Neuronal stem cell (in vitro differentiated cells): ENCODE data around the gene KPNA6.

ENCODE experiments used
- DNase-seq: peaks from one replicate; pipeline ENCODE4 v3.0.0-alpha.2; 2013; ENCODE audit warnings: low spot score
- H2AFZ ChIP-seq: one replicate; pipeline ENCODE4 v1.6.1; 2013; ENCODE audit warnings: mild to moderate bottlenecking, low read length, inconsistent platforms
- H2AK5ac ChIP-seq: 2 replicates; pipeline ENCODE4 v1.6.1; 2013; ENCODE audit warnings: low read depth, mild to moderate bottlenecking, inconsistent platforms, low read length, moderate library complexity, mixed read lengths
- H2BK120ac ChIP-seq: 2 replicates; pipeline ENCODE4 v1.6.1; 2013; ENCODE audit warnings: low read depth, mild to moderate bottlenecking, inconsistent platforms, low read length, moderate library complexity, mixed read lengths
- H2BK12ac ChIP-seq: one replicate; pipeline ENCODE4 v1.6.1; 2013; ENCODE audit warnings: low read length, inconsistent platforms
- H2BK15ac ChIP-seq: 2 replicates; pipeline ENCODE4 v1.6.1; 2013; ENCODE audit warnings: mild to moderate bottlenecking, low read length, inconsistent platforms, mixed read lengths
- H2BK5ac ChIP-seq: one replicate; pipeline ENCODE4 v1.6.1; 2013; ENCODE audit warnings: inconsistent platforms, mild to moderate bottlenecking, low read length, moderate library complexity
- H3K14ac ChIP-seq: one replicate; pipeline ENCODE4 v1.6.1; 2013; ENCODE audit warnings: low read length, inconsistent platforms
- H3K18ac ChIP-seq: 2 replicates; pipeline ENCODE4 v1.6.1; 2013; ENCODE audit warnings: low read length, inconsistent platforms
- H3K23ac ChIP-seq: 2 replicates; pipeline ENCODE4 v1.6.1; 2013; ENCODE audit warnings: low read depth, mild to moderate bottlenecking, mixed read lengths, low read length, inconsistent platforms; ENCODE audit not compliant: poor library complexity
- H3K27ac ChIP-seq: replicated peaks from 3 replicates; pipeline ENCODE4 v1.5.1; 2013; ENCODE audit warnings: low read length, inconsistent platforms
- H3K27me3 ChIP-seq, 3 experiments: 2 replicates each; pipeline ENCODE4 v1.6.1; 2013; ENCODE audit warnings: low read length in 3 of 3, mild to moderate bottlenecking in 2 of 3, inconsistent platforms in 1 of 3, low read depth in 1 of 3, mixed read lengths in 1 of 3, moderate library complexity in 1 of 3; ENCODE audit not compliant: control insufficient read depth in 3 of 3, insufficient read depth in 3 of 3
- H3K36me3 ChIP-seq, 2 donors: replicated peaks in 1 of 2; 2 replicates each; pipeline ENCODE4 v1.6.1; 2013; ENCODE audit warnings: low read length in 2 of 2; ENCODE audit not compliant: control insufficient read depth in 2 of 2, insufficient read depth in 2 of 2
- H3K4ac ChIP-seq: 2 replicates; pipeline ENCODE4 v1.6.1; 2013; ENCODE audit warnings: inconsistent platforms, mild to moderate bottlenecking, low read length, moderate library complexity
- H3K4me1 ChIP-seq, 2 donors: 1 replicate in 1 of 2; 2 replicates in 1 of 2; pipeline ENCODE4 v1.6.1; 2013; ENCODE audit warnings: low read length in 2 of 2, low read depth in 1 of 2; ENCODE audit not compliant: control insufficient read depth in 2 of 2, insufficient read depth in 1 of 2
- H3K4me2 ChIP-seq: one replicate; pipeline ENCODE4 v1.6.1; 2013; ENCODE audit warnings: mild to moderate bottlenecking, low read length, inconsistent platforms; ENCODE audit not compliant: insufficient read depth, poor library complexity, severe bottlenecking
- H3K4me3 ChIP-seq, 2 donors: 2 replicates each; pipeline ENCODE4 v1.5.1; 2013; ENCODE audit warnings: low read length in 2 of 2, mild to moderate bottlenecking in 2 of 2, inconsistent platforms in 1 of 2, moderate library complexity in 1 of 2
- H3K79me1 ChIP-seq: one replicate; pipeline ENCODE4 v1.6.1; 2013; ENCODE audit warnings: low read depth, mild to moderate bottlenecking, inconsistent platforms, low read length, moderate library complexity
- H3K9ac ChIP-seq: one replicate; pipeline ENCODE4 v1.6.1; 2013; ENCODE audit warnings: mild to moderate bottlenecking, low read depth, low read length, inconsistent platforms; ENCODE audit not compliant: poor library complexity
- H3K9me3 ChIP-seq, 2 donors: replicated peaks in 1 of 2; 2 replicates each; pipeline versions ENCODE3 to v1.6.1; 2013; ENCODE audit warnings: low read length in 2 of 2, mild to moderate bottlenecking in 2 of 2, inconsistent platforms in 1 of 2, low read depth in 1 of 2, mixed read lengths in 1 of 2, moderate library complexity in 1 of 2; ENCODE audit not compliant: control insufficient read depth in 2 of 2, insufficient read depth in 1 of 2
- H4K8ac ChIP-seq: one replicate; pipeline ENCODE4 v1.6.1; 2013; ENCODE audit warnings: low read depth, mild to moderate bottlenecking, inconsistent platforms, low read length, moderate library complexity
- H4K91ac ChIP-seq: one replicate; pipeline ENCODE4 v1.6.1; 2013; ENCODE audit warnings: low read length, low read depth, mild to moderate bottlenecking, inconsistent platforms; ENCODE audit not compliant: poor library complexity
- WGBS, 2 donors: extraction: QIAGEN DNeasy Blood & Tissue Kit; methylation state at CpG; one replicate each; pipeline ENCODE4 v1.1.7; 2013; ENCODE audit warnings: missing lambda C conversion rate in 2 of 2, mixed read lengths in 1 of 2; ENCODE audit not compliant: insufficient read length in 2 of 2, insufficient replicate concordance in 1 of 2; ENCODE audit errors: extremely low coverage in 2 of 2; 5-methylcytosine and 5-hydroxymethylcytosine counted together

KPNA6 gene

DNA sequence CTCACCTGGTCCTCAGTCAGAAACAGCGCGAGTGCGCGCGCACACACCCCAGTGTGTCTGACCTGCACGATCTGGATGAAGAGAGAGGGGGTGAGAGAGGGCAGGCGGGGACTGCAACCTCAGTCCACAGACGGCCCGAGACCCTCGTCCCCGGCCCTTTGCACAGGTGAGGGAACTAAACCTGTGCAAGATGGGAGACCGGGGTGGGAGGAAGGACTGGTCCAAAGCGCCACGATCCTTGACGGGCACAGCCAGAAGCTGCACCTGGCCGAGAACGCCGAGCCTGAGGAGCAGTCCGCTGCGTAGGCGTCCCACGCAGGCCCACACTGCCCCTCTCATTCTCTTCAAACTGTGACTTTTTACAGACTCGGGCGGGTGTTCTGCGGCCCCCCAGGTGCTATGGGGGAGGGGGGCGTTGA, 97.1 kb downstream of the KPNA6 start:
- Histone ChIP-seq H3K4me1 (peaks cover 10 to 17% of the 10 kb centered on the region in 2 donors), H4K8ac (peak overlapping the region; percentile 53), H3K14ac (peak overlapping the region; percentile 57), H2BK120ac (no peak overlapping the region), H3K9ac (peak overlapping the region; percentile 91), H2BK12ac (no peak overlapping the region), H3K4ac (peak overlapping the region; percentile 47), H3K27me3 (peaks cover 0 to 2% (median 0%) of the 10 kb centered on the region in 3 experiments), H3K23ac (peak overlapping the region; percentile 90), H2BK15ac (peak overlapping the region; percentile 10), H2AK5ac (peak overlapping the region; percentile 96), H3K79me1 (peaks cover 9% of the 10 kb centered on the region), H3K4me2 (peak overlapping the region; percentile 86), H3K27ac (no peak overlapping the region), H2BK5ac (no peak overlapping the region), H2AFZ (peak overlapping the region; percentile 85), H3K18ac (peak overlapping the region; percentile 94), H3K36me3 (peaks cover 6 to 29% of the 10 kb centered on the region in 2 donors), H3K4me3 (peak overlapping the region; percentile 72 to 83), H3K9me3 (no peaks in the 10 kb centered on the region), H4K91ac (no peak overlapping the region)
- no peak for DNase-seq
- no CpG with 5 or more reads among the region's 26 CpGs for WGBS, 2 donors

DNA sequence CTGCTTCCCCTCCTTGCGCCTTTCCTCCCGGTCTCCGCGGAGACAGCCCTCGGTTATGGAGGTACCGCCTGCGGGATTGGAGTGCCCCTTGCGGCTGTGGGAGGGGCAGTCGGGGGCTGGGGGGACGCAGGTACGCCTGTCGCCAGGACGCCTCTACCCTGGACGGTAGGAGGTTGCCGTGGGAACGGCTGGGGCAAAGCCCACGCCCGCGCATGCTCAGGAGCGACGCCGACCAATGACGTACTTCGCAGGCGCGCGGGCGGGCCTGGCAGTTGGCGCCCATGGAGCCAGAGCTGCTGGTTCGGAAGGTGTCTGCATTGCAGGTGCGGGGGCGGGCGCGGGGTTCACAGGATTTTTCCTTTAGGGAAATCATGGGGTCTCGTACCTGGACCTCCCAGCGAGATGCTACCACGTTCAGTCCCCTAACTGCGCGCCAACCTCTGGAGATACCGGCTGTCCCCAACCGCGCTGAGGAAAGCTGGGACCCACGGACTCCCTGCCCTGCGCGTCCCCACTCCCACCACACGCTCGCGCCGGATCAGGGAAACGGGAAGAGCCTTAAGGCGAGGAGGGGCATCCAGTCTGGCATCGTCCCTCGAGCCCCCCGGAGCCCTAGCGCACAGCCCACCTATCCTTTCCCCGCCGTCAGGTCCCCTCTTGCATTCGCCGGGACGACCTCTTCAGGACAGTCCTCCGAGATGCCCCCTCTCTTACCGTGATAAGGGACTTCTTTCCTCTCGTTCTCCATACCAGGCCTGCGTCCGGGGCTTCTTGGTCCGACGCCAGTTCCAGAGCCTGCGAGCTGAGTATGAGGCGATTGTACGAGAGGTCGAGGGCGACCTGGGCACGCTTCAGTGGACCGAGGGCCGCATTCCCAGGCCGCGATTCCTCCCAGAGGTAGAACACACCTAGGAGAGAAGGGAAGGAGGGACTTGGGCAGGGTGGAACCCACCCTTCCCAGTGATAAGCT, 97.8 kb downstream of the KPNA6 start, which contains the start of gene IQCC:
IQCC (plus strand) TSS at position 271 of the 970 bp plus-strand sequence; CDS start at position 282, 11 bp downstream.
- H2BK15ac ChIP-seq, result peak within 1 kb of the TSS; percentile 10
- H3K27ac ChIP-seq, result no peak within 1 kb of the TSS
- H3K23ac ChIP-seq, result peak within 1 kb of the TSS; percentile 90
- H2AK5ac ChIP-seq, result peak within 1 kb of the TSS; percentile 99
- H3K4me2 ChIP-seq, result peak within 1 kb of the TSS; percentile 96
- peak; percentile 84 for DNase-seq
- H2BK5ac ChIP-seq, result no peak within 1 kb of the TSS
- H2AFZ ChIP-seq, result peak within 1 kb of the TSS; percentile 85
- peak within 1 kb of the TSS; percentile 95 for H2BK12ac ChIP-seq
- peak within 1 kb of the TSS; percentile 94 for H3K18ac ChIP-seq
- H3K9ac ChIP-seq, result peak within 1 kb of the TSS; percentile 99
- no peaks in the 10 kb centered on the region for H3K9me3 ChIP-seq
- peak within 1 kb of the TSS; percentile 72 to 83 for H3K4me3 ChIP-seq
- H4K8ac ChIP-seq, result peak within 1 kb of the TSS; percentile 95
- peaks cover 6 to 29% of the 10 kb centered on the region in 2 donors for H3K36me3 ChIP-seq
- peaks cover 0 to 2% (median 0%) of the 10 kb centered on the region in 3 experiments for H3K27me3 ChIP-seq
- H3K14ac ChIP-seq, result peak within 1 kb of the TSS; percentile 63
- H3K4me1 ChIP-seq, result peaks cover 8 to 15% of the 10 kb centered on the region in 2 donors
- H4K91ac ChIP-seq, result no peak within 1 kb of the TSS
- no peak within 1 kb of the TSS for H2BK120ac ChIP-seq
- peak within 1 kb of the TSS; percentile 93 for H3K4ac ChIP-seq
- WGBS, 2 donors, result no CpG with 5 or more reads among the region's 77 CpGs
- H3K79me1 ChIP-seq, result peaks cover 9% of the 10 kb centered on the region

DNA sequence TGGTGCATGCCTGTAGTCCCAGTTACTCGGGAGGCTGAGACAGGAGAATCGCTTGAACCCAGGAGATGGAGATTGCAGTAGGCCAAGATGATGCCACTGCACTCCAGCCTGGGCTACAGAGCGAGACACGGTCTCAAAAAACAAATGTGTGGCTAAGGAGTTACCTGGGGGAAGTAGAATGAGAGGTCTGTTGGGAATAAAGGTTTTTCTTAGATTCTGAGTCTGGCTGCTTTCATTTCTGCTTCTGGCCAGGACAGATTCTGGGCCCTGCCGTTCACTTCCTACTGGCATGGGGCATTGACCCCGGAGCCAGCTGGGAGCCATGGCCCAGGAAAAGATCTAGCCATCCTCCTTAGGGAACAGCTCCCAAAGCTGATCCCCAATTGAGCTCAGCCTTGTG, 100.6 kb downstream of the KPNA6 start:
- no peak overlapping the region for H4K8ac ChIP-seq
- WGBS, 2 donors, result no CpG with 5 or more reads among the region's 6 CpGs

DNA sequence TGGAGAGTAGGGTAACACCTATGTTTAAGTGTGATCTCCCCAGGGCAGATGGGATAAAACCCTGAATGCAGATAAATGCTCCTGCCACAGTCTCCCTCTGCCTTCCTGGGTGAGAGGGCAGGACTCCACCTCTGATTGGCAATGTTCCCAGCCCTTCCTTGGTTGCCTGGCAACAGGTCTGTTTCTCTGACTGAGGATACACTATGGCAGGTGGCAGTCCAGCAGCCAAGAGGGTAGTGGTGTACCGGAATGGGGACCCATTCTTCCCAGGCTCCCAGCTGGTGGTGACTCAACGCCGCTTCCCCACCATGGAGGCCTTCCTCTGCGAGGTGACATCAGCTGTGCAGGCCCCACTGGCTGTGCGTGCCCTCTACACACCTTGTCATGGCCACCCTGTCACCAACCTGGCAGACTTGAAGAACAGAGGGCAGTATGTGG, 101.1 kb downstream of the KPNA6 start, which contains the start of gene DCDC2B:
DCDC2B (plus strand) TSS at position 199 of the 438 bp plus-strand sequence; CDS start at position 204, 5 bp downstream.
- Histone ChIP-seq H2AK5ac (no peak within 1 kb of the TSS), H3K79me1 (peaks cover 9% of the 10 kb centered on the region), H2BK120ac (no peak within 1 kb of the TSS), H2BK15ac (no peak within 1 kb of the TSS), H2BK5ac (no peak within 1 kb of the TSS), H3K4me1 (peaks cover 2 to 11% of the 10 kb centered on the region in 2 donors), H3K36me3 (peaks cover 6 to 31% of the 10 kb centered on the region in 2 donors), H4K91ac (no peak within 1 kb of the TSS), H2BK12ac (no peak within 1 kb of the TSS), H3K27ac (no peak within 1 kb of the TSS), H3K14ac (no peak within 1 kb of the TSS), H3K9ac (no peak within 1 kb of the TSS), H3K9me3 (no peaks in the 10 kb centered on the region), H3K4me3 (no peak within 1 kb of the TSS), H3K18ac (no peak within 1 kb of the TSS), H3K4me2 (no peak within 1 kb of the TSS), H4K8ac (no peak within 1 kb of the TSS), H3K23ac (peak within 1 kb of the TSS; percentile 56), H3K4ac (no peak within 1 kb of the TSS), H3K27me3 (peaks cover 0 to 2% (median 0%) of the 10 kb centered on the region in 3 experiments), H2AFZ (no peak within 1 kb of the TSS)
- WGBS, 2 donors, result no CpG with 5 or more reads among the region's 5 CpGs
- DNase-seq, result no peak

More for the DNA sequence above, 100.6 kb downstream of the KPNA6 start:
- Histone ChIP-seq H3K23ac (no peak overlapping the region), H3K27ac (no peak overlapping the region), H2AK5ac (no peak overlapping the region), H3K4me1 (peaks cover 2 to 11% of the 10 kb centered on the region in 2 donors), H3K27me3 (peaks cover 0 to 2% (median 0%) of the 10 kb centered on the region in 3 experiments), H3K36me3 (peaks cover 6 to 29% of the 10 kb centered on the region in 2 donors), H3K9me3 (no peaks in the 10 kb centered on the region), H3K9ac (no peak overlapping the region), H3K4me3 (no peak overlapping the region), H2BK12ac (no peak overlapping the region), H2BK120ac (no peak overlapping the region), H2BK5ac (no peak overlapping the region), H3K14ac (no peak overlapping the region), H3K79me1 (peaks cover 9% of the 10 kb centered on the region), H3K4me2 (no peak overlapping the region), H3K18ac (no peak overlapping the region), H4K91ac (no peak overlapping the region), H3K4ac (no peak overlapping the region), H2BK15ac (no peak overlapping the region), H2AFZ (no peak overlapping the region)
- DNase-seq, result no peak
